SU-DHL-6 (cell line): ENCODE measurements around the gene PCSK2.

Experiments
- H2AFZ ChIP-seq: fragments of 200-600 bp; sonication (generic); 2 replicates; pipeline ENCODE4 v1.6.1; 2014; ENCODE audit warnings: low read depth, mild to moderate bottlenecking, moderate library complexity, mixed read lengths, antibody characterized with exemption, low read length; ENCODE audit not compliant: severe bottlenecking
- H3F3A ChIP-seq: fragments of 200-600 bp; shearing (Covaris generic); 2 replicates; pipeline ENCODE4 v1.6.0; 2016; ENCODE audit warnings: antibody characterized with exemption, mild to moderate bottlenecking; ENCODE audit not compliant: insufficient read depth
- H3K27ac ChIP-seq: fragments of 200-600 bp; sonication (generic); 2 replicates; pipeline ENCODE4 v1.5.1; 2016; ENCODE audit warnings: low read depth, mild to moderate bottlenecking, low read length, moderate library complexity, mixed read lengths
- H3K27me3 ChIP-seq: fragments of 200-600 bp; sonication (generic), shearing (Covaris generic); 2 replicates; pipeline ENCODE4 v1.6.0; 2014; ENCODE audit warnings: mild to moderate bottlenecking, low read length
- H3K36me3 ChIP-seq: fragments of 200-600 bp; sonication (generic); 2 replicates; pipeline ENCODE4 v1.6.1; 2014; ENCODE audit warnings: mild to moderate bottlenecking, low read length, mixed read lengths
- H3K4me2 ChIP-seq: fragments of 300-600, 200-600 bp; shearing (Covaris generic), sonication (generic); 2 replicates; pipeline ENCODE4 v1.6.0; 2014; ENCODE audit warnings: low read length, low read depth, mild to moderate bottlenecking; ENCODE audit not compliant: poor library complexity, severe bottlenecking
- H3K4me3 ChIP-seq: fragments of 200-600 bp; sonication (generic); 2 replicates; pipeline ENCODE4 v1.5.1; 2014; ENCODE audit warnings: antibody characterized with exemption, low read length, mild to moderate bottlenecking, mixed read lengths; ENCODE audit not compliant: insufficient read depth, poor library complexity, severe bottlenecking
- H3K79me2 ChIP-seq: fragments of 200-600 bp; sonication (generic); 2 replicates; pipeline ENCODE4 v1.6.1; 2014; ENCODE audit warnings: mild to moderate bottlenecking, low read length, moderate library complexity; ENCODE audit not compliant: insufficient read depth
- H3K9ac ChIP-seq: fragments of 200-600 bp; sonication (generic); 2 replicates; pipeline ENCODE4 v1.7.0; 2014; ENCODE audit warnings: mild to moderate bottlenecking, low read length
- H3K9me2 ChIP-seq: fragments of 200-600 bp; sonication (generic); replicated peaks from 2 replicates; pipeline ENCODE4 v1.6.1; 2014; ENCODE audit warnings: low read length; ENCODE audit not compliant: insufficient read depth
- H3K9me3 ChIP-seq: fragments of 200-600 bp; sonication (generic); 2 replicates; pipeline ENCODE4 v1.6.1; 2014; ENCODE audit warnings: low read length, mixed read lengths; ENCODE audit not compliant: insufficient read depth
- H4K20me1 ChIP-seq: fragments of 200-600 bp; sonication (generic); 2 replicates; pipeline ENCODE4 v1.6.1; 2014; ENCODE audit warnings: low read depth, mild to moderate bottlenecking, antibody characterized with exemption, low read length, moderate library complexity, mixed read lengths
- EZH2phosphoT487 ChIP-seq: fragments of 200-600 bp; sonication (generic), shearing (Covaris generic); conservative IDR thresholded peaks from 2 replicates; pipeline ENCODE4 v1.6.1; 2018; ENCODE audit warnings: mild to moderate bottlenecking, antibody characterized with exemption, low read length, moderate library complexity, mixed read lengths
- TF ChIP-seq, protein P1 (sequence below): fragments of 200-600 bp; sonication (generic); IDR thresholded peaks from one replicate; pipeline ENCODE4 v1.5.1; 2017; ENCODE audit warnings: antibody characterized with exemption, mild to moderate bottlenecking, low read length, moderate library complexity; ENCODE audit not compliant: insufficient read depth, poor library complexity, severe bottlenecking

PCSK2 gene

DNA sequence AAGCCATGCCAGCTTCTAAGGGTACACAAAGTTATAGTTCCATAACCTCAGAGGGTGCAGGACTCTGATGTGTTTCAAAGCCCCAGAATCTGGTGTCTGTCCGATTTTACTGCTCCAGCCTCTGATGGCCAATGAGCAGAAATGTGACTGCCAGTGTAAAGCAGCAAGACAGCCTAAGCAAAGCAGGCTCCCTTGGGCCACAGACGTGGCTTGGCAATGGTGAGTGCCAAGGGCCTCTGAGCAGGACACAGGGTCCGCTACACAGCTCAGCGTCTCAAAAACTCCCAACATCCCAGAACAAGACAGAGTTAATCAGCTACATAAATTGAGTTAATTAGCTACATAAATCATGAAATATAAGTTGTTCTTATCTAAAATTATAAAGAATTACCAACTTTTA, 69.2 kb downstream of the PCSK2 start:
- Histone ChIP-seq H3K4me3 (no peak overlapping the region), H3K9me3 (no peaks in the 10 kb centered on the region), H3K36me3 (no peaks in the 10 kb centered on the region), H3K79me2 (no peaks in the 10 kb centered on the region), H3K9ac (no peak overlapping the region), H4K20me1 (no peaks in the 10 kb centered on the region), H3K27me3 (no peaks in the 10 kb centered on the region), H3K9me2 (no peaks in the 10 kb centered on the region), H2AFZ (no peak overlapping the region), H3F3A (no peaks in the 10 kb centered on the region), H3K4me2 (no peak overlapping the region), H3K27ac (no peak overlapping the region)
- TF ChIP-seq, protein P1, sequence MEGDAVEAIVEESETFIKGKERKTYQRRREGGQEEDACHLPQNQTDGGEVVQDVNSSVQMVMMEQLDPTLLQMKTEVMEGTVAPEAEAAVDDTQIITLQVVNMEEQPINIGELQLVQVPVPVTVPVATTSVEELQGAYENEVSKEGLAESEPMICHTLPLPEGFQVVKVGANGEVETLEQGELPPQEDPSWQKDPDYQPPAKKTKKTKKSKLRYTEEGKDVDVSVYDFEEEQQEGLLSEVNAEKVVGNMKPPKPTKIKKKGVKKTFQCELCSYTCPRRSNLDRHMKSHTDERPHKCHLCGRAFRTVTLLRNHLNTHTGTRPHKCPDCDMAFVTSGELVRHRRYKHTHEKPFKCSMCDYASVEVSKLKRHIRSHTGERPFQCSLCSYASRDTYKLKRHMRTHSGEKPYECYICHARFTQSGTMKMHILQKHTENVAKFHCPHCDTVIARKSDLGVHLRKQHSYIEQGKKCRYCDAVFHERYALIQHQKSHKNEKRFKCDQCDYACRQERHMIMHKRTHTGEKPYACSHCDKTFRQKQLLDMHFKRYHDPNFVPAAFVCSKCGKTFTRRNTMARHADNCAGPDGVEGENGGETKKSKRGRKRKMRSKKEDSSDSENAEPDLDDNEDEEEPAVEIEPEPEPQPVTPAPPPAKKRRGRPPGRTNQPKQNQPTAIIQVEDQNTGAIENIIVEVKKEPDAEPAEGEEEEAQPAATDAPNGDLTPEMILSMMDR: no peak
- no peak for TF ChIP-seq EZH2phosphoT487

DNA sequence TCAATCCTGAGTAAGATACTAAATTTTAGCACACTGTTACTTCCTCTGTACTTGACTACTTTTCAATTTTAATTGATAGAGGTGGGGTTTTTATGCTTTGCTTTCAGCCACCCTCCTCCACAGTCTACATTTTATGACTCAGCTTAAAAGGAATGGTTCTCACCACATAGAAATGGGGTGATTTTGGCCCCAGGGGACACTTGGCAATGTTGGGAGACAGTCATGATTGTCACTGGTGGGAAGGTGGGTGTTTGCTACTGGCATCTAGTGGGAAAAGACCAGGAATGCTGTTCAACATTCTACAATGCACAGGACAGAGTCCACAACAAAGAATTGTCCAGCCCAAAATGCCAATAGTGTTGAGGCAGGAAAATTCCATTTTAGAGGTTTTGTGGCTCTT, 71.3 kb downstream of the PCSK2 start:
- H3K9me2 ChIP-seq: no peaks in the 10 kb centered on the region
- H3K9ac ChIP-seq: no peak overlapping the region
- H3F3A ChIP-seq: no peaks in the 10 kb centered on the region
- H3K36me3 ChIP-seq: no peaks in the 10 kb centered on the region
- H3K27ac ChIP-seq: no peak overlapping the region
- H3K9me3 ChIP-seq: no peaks in the 10 kb centered on the region
- no peaks in the 10 kb centered on the region for H3K79me2 ChIP-seq
- H4K20me1 ChIP-seq: no peaks in the 10 kb centered on the region
- TF ChIP-seq, protein P1: no peak
- TF ChIP-seq EZH2phosphoT487: no peak
- H2AFZ ChIP-seq: no peak overlapping the region
- H3K4me3 ChIP-seq: no peak overlapping the region
- no peaks in the 10 kb centered on the region for H3K27me3 ChIP-seq
- H3K4me2 ChIP-seq: no peak overlapping the region

DNA sequence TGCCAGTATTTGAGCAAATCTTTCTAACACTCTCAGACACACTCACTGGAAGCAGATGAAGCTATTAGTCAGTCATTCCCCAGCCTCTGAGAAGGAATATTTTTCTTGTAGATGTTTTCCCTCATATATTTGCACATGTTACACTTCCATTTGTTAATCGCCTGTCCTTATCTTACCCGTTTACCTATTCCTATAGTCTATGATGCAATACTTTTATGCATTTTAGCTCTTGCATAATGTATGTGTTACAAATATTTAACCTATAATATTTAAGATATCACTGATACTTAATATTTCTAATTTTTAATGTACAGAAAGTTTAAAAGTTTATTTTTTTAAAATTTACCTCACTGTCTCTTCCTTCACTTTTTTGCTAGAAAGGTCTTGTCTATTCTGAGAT, 71.9 kb downstream of the PCSK2 start:
- Histone ChIP-seq H3K36me3 (no peaks in the 10 kb centered on the region), H3F3A (no peaks in the 10 kb centered on the region), H3K79me2 (no peaks in the 10 kb centered on the region), H3K9me2 (no peaks in the 10 kb centered on the region), H3K27me3 (no peaks in the 10 kb centered on the region), H3K9me3 (no peaks in the 10 kb centered on the region), H3K4me2 (no peak overlapping the region), H3K27ac (no peak overlapping the region), H3K9ac (no peak overlapping the region), H3K4me3 (no peak overlapping the region), H2AFZ (no peak overlapping the region), H4K20me1 (no peaks in the 10 kb centered on the region)
- TF ChIP-seq, protein P1: no peak
- no peak for TF ChIP-seq EZH2phosphoT487
